ENCODE data around the gene TXNDC16. TPM values are rescaled to one million over a fixed set of nuclear protein-coding genes. Genes with fewer than 3 reads are reported as not detected.

TXNDC16 gene
- polyA plus RNA-seq, 1 donor (not counting 4 experiments of a cell fraction or from before 2014, with no cell fraction given) = 1.9 TPM

DNA sequence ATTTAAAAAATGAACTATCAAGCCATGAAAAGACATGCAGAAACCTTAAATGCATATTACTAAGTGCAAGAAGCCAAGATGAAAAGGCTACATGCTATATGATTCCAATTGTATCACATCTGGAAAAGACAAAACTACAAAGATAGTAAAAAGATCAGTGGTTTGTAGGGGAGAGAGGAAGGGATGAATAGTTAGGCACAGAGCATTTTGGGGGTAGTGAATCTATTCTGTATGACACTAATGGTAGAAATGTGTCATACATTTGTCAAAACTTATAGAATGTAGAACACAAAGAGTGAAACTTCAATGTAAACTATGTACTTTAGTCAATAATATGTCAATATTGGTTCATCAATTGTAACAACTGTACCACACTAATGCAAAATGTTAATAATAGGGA is 20.8 kb downstream of the TXNDC16 start:
- Histone ChIP-seq H3K27ac (ENCODE audit: control insufficient read depth, insufficient read depth, low read length) (no peak overlapping the region), H3K4me2 (ENCODE audit: control insufficient read depth, extremely low read depth, insufficient read depth, low read depth, low read length) (no peak overlapping the region), H3K4me1 (ENCODE audit: control insufficient read depth, extremely low read depth, insufficient read depth, low read length) (no peaks in the 10 kb centered on the region), H3K4me3 (ENCODE audit: control insufficient read depth in 2 of 3, extremely low read depth in 1 of 3, insufficient read depth in 2 of 3, low read depth in 1 of 3, low read length in 3 of 3) (no peak overlapping the region), H3K9ac (ENCODE audit: control insufficient read depth, extremely low read depth, insufficient read depth, low read length) (no peak overlapping the region), H3K79me2 (ENCODE audit: control insufficient read depth, insufficient read depth, low read length) (no peaks in the 10 kb centered on the region), H4K20me1 (ENCODE audit: control insufficient read depth, extremely low read depth, insufficient read depth, low read length) (no peaks in the 10 kb centered on the region), H3K36me3 (ENCODE audit: control insufficient read depth in 2 of 2, extremely low read depth in 1 of 2, insufficient read depth in 2 of 2, low read length in 2 of 2) (no peaks in the 10 kb centered on the region), H2AFZ (ENCODE audit: control insufficient read depth, low read length) (no peak overlapping the region), H3K27me3 (ENCODE audit: control insufficient read depth, extremely low read depth, insufficient read depth, low read length) (no peaks in the 10 kb centered on the region), H3K9me3 (ENCODE audit: control insufficient read depth, low read depth, low read length) (no peaks in the 10 kb centered on the region), H3K9me1 (ENCODE audit: control insufficient read depth, extremely low read depth, insufficient read depth, low read length) (no peaks in the 10 kb centered on the region)
- FAIRE-seq (no peak), DNase-seq (ENCODE audit: low read depth, low spot score) (no peak)
- no peak for TF ChIP-seq EZH2 (IDR thresholded peaks at IDR 0.05; ENCODE audit: low read length)
- TF ChIP-seq, protein P1, sequence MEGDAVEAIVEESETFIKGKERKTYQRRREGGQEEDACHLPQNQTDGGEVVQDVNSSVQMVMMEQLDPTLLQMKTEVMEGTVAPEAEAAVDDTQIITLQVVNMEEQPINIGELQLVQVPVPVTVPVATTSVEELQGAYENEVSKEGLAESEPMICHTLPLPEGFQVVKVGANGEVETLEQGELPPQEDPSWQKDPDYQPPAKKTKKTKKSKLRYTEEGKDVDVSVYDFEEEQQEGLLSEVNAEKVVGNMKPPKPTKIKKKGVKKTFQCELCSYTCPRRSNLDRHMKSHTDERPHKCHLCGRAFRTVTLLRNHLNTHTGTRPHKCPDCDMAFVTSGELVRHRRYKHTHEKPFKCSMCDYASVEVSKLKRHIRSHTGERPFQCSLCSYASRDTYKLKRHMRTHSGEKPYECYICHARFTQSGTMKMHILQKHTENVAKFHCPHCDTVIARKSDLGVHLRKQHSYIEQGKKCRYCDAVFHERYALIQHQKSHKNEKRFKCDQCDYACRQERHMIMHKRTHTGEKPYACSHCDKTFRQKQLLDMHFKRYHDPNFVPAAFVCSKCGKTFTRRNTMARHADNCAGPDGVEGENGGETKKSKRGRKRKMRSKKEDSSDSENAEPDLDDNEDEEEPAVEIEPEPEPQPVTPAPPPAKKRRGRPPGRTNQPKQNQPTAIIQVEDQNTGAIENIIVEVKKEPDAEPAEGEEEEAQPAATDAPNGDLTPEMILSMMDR (optimal IDR thresholded peaks at IDR 0.05 in 1 of 3, IDR thresholded peaks at IDR 0.05 in 1 of 3, conservative IDR thresholded peaks at IDR 0.05 in 1 of 3; ENCODE audit: extremely low read depth in 1 of 3, insufficient read depth in 2 of 3, low read length in 3 of 3) = no peak
- dilution Hi-C loops (cut with MboI; ENCODE audit: extremely low pct_ligation_motif_present, low sequenced_read_pairs) = no loop called here

DNA sequence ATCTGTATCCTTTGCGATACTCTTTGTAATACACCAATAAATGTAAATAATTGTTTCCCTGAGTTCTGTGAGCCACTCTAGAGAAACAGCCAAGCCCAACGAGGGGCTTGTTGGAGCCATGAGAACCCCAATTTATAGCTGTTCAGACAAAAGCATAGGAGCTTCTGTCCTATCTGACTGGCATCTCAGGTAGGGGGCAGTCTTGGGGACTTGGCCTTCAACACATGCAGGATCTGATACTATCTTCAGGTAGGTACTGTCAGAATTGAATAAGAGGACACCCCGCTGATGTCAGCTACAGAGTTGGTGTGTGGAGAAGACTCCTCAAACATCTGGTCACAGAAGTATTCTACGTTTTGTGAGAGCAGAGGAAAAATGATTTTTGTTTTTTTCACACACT is 25.3 kb downstream of the TXNDC16 start:
- no peaks in the 10 kb centered on the region for H3K79me2 ChIP-seq (ENCODE audit: control insufficient read depth, insufficient read depth, low read length)
- TF ChIP-seq EZH2 (IDR thresholded peaks at IDR 0.05; ENCODE audit: low read length) = no peak
- TF ChIP-seq, protein P1 (optimal IDR thresholded peaks at IDR 0.05 in 1 of 3, IDR thresholded peaks at IDR 0.05 in 1 of 3, conservative IDR thresholded peaks at IDR 0.05 in 1 of 3; ENCODE audit: extremely low read depth in 1 of 3, insufficient read depth in 2 of 3, low read length in 3 of 3) = no peak
- no peaks in the 10 kb centered on the region for H3K9me3 ChIP-seq (ENCODE audit: control insufficient read depth, low read depth, low read length)
- no peak overlapping the region for H2AFZ ChIP-seq (ENCODE audit: control insufficient read depth, low read length)
- dilution Hi-C loops (cut with MboI; ENCODE audit: extremely low pct_ligation_motif_present, low sequenced_read_pairs) = no loop called here
- no peak overlapping the region for H3K4me3 ChIP-seq (ENCODE audit: control insufficient read depth in 2 of 3, extremely low read depth in 1 of 3, insufficient read depth in 2 of 3, low read depth in 1 of 3, low read length in 3 of 3)
- no peaks in the 10 kb centered on the region for H3K27me3 ChIP-seq (ENCODE audit: control insufficient read depth, extremely low read depth, insufficient read depth, low read length)
- H3K4me1 ChIP-seq (ENCODE audit: control insufficient read depth, extremely low read depth, insufficient read depth, low read length) = no peaks in the 10 kb centered on the region
- H3K36me3 ChIP-seq (ENCODE audit: control insufficient read depth in 2 of 2, extremely low read depth in 1 of 2, insufficient read depth in 2 of 2, low read length in 2 of 2) = no peaks in the 10 kb centered on the region
- no peak overlapping the region for H3K4me2 ChIP-seq (ENCODE audit: control insufficient read depth, extremely low read depth, insufficient read depth, low read depth, low read length)
- no peaks in the 10 kb centered on the region for H4K20me1 ChIP-seq (ENCODE audit: control insufficient read depth, extremely low read depth, insufficient read depth, low read length)
- no peak for FAIRE-seq
- H3K9ac ChIP-seq (ENCODE audit: control insufficient read depth, extremely low read depth, insufficient read depth, low read length) = no peak overlapping the region
- no peak overlapping the region for H3K27ac ChIP-seq (ENCODE audit: control insufficient read depth, insufficient read depth, low read length)
- no peak for DNase-seq (ENCODE audit: low read depth, low spot score)
- no peaks in the 10 kb centered on the region for H3K9me1 ChIP-seq (ENCODE audit: control insufficient read depth, extremely low read depth, insufficient read depth, low read length)

Measured in keratinocyte (primary cell).